PFSK-1 (cell line): ENCODE data around the gene SH2D3C.
A peak's percentile ranks its signal among the peaks of the same experiment; 100 is the strongest.

Experiments used
- FOXP2 ChIP-seq: optimal IDR thresholded peaks from 2 replicates; pipeline ENCODE3; 2011; ENCODE audit warnings: borderline replicate concordance, control low read depth, inconsistent platforms; ENCODE audit not compliant: insufficient read depth; ENCODE audit errors: extremely low read length, extremely low read depth
- POLR2AphosphoS5 ChIP-seq: IDR thresholded peaks from 2 replicates; pipeline ENCODE4 v1.6.1; 2012; ENCODE audit warnings: low read depth, mild to moderate bottlenecking, control low read depth, low read length, moderate library complexity
- SIN3A ChIP-seq: IDR thresholded peaks from 2 replicates; pipeline ENCODE4 v1.6.1; 2012; ENCODE audit warnings: mild to moderate bottlenecking, low read length, moderate library complexity, borderline replicate concordance; ENCODE audit not compliant: insufficient read depth
- TAF1 ChIP-seq: IDR thresholded peaks from 2 replicates; pipeline ENCODE4 v1.6.1; 2012; ENCODE audit warnings: low read length, control low read depth, borderline replicate concordance; ENCODE audit not compliant: insufficient read depth
- TF ChIP-seq, protein P1 (sequence below), 2 experiments: IDR thresholded peaks; 2 replicates each; pipeline versions ENCODE4 v1.6.1 to v1.8.0; 2011 to 2012; ENCODE audit warnings: low read depth in 2 of 2, low read length in 2 of 2, control low read depth in 1 of 2, inconsistent platforms in 1 of 2, mild to moderate bottlenecking in 1 of 2, moderate library complexity in 1 of 2; ENCODE audit not compliant: insufficient read depth in 1 of 2

Gene SH2D3C

DNA sequence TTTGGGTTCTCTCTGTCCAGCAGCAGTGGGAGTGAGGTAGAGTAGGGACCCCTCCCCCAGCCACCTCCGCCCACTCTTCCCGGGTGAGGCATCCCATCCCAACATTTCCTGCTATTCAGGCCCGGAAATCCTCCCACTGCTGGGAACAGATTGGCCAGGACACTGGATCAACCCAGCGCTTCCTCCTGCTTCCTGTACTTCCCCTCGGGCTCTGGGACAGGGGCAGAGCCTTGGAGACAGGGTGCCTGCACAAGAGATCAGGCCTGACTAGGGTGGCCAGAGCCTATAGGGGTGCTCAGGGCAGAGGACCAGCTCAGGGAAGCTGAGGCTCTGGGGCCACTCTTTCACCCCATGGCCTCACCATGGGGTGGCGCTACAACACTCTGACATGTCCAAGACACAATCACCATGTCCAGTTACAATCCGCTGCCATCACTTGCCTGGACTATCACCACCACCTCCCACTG, 14.5 kb downstream of the SH2D3C start:
- TF ChIP-seq, protein P1, sequence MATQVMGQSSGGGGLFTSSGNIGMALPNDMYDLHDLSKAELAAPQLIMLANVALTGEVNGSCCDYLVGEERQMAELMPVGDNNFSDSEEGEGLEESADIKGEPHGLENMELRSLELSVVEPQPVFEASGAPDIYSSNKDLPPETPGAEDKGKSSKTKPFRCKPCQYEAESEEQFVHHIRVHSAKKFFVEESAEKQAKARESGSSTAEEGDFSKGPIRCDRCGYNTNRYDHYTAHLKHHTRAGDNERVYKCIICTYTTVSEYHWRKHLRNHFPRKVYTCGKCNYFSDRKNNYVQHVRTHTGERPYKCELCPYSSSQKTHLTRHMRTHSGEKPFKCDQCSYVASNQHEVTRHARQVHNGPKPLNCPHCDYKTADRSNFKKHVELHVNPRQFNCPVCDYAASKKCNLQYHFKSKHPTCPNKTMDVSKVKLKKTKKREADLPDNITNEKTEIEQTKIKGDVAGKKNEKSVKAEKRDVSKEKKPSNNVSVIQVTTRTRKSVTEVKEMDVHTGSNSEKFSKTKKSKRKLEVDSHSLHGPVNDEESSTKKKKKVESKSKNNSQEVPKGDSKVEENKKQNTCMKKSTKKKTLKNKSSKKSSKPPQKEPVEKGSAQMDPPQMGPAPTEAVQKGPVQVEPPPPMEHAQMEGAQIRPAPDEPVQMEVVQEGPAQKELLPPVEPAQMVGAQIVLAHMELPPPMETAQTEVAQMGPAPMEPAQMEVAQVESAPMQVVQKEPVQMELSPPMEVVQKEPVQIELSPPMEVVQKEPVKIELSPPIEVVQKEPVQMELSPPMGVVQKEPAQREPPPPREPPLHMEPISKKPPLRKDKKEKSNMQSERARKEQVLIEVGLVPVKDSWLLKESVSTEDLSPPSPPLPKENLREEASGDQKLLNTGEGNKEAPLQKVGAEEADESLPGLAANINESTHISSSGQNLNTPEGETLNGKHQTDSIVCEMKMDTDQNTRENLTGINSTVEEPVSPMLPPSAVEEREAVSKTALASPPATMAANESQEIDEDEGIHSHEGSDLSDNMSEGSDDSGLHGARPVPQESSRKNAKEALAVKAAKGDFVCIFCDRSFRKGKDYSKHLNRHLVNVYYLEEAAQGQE (IDR thresholded peaks at IDR 0.05; ENCODE audit: insufficient read depth in 1 of 2, low read depth in 2 of 2, low read length in 2 of 2), result peak; percentile 22 to 64; a peak in 1 of 4 replicates
- no peak for TF ChIP-seq TAF1

DNA sequence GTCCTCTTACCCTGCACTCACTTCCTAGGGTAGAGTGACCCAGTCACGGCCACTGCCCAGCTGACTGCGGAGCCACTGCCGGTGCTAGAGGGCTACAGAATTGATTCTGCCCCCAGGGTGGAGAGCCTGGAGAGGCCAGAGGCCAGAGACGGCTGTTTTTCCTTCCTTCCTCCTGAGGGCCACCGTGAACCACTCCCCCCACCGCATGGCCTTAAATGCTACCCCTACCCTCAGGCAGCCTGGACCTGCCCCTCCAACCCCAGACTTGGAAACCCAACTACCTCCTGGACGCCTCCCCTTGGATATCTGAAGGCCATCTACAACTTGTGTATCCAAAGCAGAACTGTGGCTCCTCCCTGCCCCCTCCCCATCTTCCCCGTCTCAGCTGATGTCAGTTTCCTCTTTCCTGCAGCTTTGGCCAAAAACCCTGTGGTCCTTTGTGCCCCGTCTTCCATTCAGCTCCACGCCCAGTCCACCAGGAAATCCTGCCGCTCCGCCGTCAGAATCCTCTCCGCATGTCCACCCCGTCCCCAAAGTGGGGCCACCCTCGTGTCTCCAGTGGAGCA, 16.3 kb downstream of the SH2D3C start:
- no peak for TF ChIP-seq POLR2AphosphoS5
- TF ChIP-seq, protein P1 (IDR thresholded peaks at IDR 0.05; ENCODE audit: insufficient read depth in 1 of 2, low read depth in 2 of 2, low read length in 2 of 2), result no peak

DNA sequence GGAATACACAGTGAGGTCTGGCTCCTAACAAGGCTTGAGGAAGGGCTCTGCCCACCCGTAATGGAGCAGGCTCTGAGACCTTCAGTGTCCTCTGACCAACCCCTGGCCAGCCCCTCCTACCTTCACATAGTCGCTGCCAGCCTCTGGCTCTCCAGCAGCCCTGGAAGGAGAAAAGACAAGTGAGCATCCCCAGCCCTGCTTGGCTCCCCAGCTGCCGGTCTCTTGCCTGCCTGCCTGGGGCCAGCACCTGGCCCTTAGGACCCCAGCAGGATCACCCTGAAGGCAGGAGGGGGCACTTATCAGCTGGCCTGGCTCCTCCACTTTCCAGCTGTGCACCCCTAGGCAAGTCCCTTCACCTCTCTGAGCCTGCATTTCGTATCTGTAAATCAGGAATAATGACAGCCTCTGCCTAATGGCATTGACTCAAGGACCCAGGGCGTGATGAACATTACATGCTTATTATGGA, 16.9 kb downstream of the SH2D3C start:
- TF ChIP-seq POLR2AphosphoS5, result no peak
- no peak for TF ChIP-seq FOXP2
- TF ChIP-seq, protein P1 (IDR thresholded peaks at IDR 0.05; ENCODE audit: insufficient read depth in 1 of 2, low read depth in 2 of 2, low read length in 2 of 2), result no peak
- no peak for TF ChIP-seq TAF1
- TF ChIP-seq SIN3A, result no peak

DNA sequence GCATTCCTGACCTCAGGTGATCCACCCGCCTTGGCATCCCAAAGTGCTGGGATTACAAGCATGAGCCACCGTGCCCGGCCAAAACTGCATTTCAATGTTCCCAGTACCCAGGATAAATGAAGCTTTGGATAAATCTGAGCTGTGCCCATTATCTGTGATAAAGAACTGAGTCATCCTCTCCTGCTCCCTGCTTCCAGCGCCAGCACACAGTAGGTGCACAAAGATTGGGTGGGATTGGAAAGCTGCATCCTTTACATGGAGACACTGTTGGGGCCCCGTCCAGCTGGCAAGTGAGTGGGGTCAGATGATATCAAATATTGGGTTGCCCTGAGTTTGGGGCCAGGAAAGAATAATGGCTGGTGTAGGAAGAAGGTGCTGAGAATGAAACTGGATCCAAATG, 17.4 kb downstream of the SH2D3C start:
- no peak for TF ChIP-seq POLR2AphosphoS5
- TF ChIP-seq SIN3A, result no peak
- TF ChIP-seq FOXP2, result no peak
- no peak for TF ChIP-seq TAF1
- TF ChIP-seq, protein P1 (IDR thresholded peaks at IDR 0.05; ENCODE audit: insufficient read depth in 1 of 2, low read depth in 2 of 2, low read length in 2 of 2), result no peak

DNA sequence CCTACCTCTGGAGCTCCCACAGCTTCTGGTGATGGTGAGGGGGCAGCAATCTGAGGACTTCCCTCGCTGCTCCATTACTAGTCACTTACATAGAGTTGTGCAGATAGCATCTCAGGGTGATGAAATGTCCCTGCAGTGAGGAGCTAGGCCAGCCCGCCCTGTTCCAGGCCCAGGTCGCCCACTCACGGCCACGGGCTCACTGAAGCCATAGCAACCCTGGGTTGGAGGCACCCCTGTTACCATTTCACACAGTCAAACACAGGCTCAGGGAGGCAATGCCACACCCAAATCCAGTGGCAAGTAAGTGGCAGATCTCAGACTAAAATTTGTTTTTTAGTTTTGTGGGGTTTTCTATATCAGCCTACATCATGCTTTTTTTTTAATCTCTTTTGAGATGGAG, 19.6 kb downstream of the SH2D3C start:
- TF ChIP-seq, protein P1 (IDR thresholded peaks at IDR 0.05; ENCODE audit: insufficient read depth in 1 of 2, low read depth in 2 of 2, low read length in 2 of 2), result no peak
- TF ChIP-seq FOXP2 (no peak), SIN3A (no peak), POLR2AphosphoS5 (no peak), TAF1 (no peak)
